HG02642 (cell line): ENCODE data around the gene ZBTB25.

Experiments
- ATAC-seq: cut with Tn5 transposase; IDR thresholded peaks from one replicate; pipeline ENCODE4 v1.9.1; 2021; ENCODE audit warnings: mild to moderate bottlenecking; ENCODE audit not compliant: unreplicated experiment, poor library complexity

The ZBTB25 gene

DNA sequence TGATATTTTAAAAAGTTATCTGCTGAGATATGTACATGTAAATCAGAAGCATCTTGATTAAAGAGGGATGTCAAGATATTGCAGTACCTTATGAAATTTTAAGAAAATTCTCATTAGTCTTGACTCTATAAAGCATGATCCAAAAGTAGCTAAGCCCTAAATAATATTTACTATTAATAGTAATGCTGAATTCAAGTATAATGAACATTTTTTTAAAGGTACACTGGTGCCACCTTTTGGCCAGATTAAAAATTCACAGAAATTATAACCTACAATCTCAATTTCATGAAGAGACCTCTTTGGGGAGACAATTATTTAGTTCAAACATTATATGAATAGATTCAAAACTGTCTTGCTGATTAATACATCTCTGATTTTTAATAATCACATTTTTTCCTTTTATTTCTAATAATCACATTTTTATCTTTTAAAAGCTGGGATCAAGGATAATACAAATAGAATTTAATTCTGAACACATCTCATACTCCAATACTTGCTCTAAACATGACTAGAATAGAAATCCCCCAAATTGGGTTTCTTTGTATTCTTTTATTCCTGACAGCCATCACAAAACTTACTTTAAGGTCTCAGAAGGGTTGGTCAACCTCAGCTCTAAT lies 24.9 kb downstream of the ZBTB25 start:
- ATAC-seq = no peak

DNA sequence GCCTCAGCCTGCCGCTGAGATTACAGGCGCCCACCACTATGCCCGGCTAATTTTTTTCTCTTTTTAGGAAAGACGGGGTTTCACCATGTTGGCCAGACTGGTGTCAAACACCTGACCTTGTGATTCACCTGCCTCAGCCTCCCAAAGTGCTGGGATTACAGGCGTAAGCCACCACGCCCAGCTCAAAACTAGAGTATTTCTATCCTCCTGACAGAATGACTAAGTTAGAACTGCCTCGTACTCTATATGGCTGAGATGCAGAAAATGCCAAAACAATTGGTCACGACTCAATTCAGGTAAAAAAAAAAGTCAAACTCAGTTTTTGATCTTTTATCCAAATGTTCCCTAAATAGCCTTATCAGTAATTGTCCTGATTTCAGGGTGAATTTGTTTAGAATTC lies 27.2 kb downstream of the ZBTB25 start:
- no peak for ATAC-seq

DNA sequence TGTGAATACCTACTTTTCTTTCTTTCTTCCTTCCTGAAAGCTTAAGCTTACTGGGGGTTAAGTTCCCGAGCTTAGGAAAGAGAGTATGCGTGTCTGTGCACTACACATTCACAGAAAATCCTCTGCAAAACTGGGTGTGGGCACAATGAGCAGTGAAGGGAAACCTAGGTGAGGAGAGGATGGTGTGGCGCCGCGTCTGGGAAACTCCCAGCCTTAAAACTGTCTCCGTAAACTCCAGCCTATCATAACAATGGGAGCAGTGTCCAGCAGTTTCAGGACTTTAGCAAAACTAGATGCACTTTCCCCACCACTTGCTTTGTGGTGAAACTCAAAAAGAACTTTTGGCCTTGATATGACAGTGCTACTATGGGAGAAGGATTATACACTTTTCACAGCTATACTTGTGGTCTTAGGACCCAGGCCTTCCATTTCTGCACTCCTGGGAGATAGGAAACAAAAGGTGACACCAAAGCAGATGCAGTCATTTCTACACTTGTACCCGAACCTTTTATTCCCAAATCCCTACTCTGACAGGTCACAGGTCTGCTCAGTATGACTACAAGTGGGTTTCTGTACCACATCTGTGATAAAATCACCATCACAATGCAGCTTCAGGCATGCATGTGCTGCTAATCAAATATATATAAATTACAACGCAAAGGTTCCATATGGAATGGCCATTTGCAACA lies 27.9 kb downstream of the ZBTB25 start:
- ATAC-seq = no peak

DNA sequence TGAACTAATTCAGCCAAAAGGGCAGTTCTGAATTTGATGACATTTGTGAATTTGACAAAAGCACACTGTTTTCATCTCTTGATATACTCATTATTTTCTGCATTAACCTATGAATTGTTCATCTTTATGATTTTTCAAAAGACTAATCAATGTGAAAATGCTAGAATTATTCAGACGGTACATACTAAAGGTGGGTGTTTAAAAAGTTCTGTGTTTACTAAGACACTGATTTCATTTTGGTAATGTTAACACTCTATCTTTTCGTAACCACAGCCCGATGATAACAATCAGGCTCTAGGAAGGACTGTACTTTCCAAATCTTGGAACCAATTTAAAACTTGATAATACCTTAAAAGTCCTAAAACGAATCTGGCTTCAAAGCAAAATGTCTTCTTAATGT lies 28.9 kb downstream of the ZBTB25 start:
- no peak for ATAC-seq

GRCh38 chr14:64474041-64474440 lies 29.6 kb downstream of the ZBTB25 start:
- ATAC-seq = no peak

- ATAC-seq = no peak
Observed at GRCh38 chr14:64468451-64468850, 35.2 kb downstream of the ZBTB25 start.

GRCh38 chr14:64467566-64467965 lies 36.1 kb downstream of the ZBTB25 start:
- no peak for ATAC-seq

- ATAC-seq = no peak
Observed at GRCh38 chr14:64467101-64467500, 36.5 kb downstream of the ZBTB25 start.

- ATAC-seq = peak; percentile 13
Observed at GRCh38 chr14:64465831-64466554, 37.6 kb downstream of the ZBTB25 start.

DNA sequence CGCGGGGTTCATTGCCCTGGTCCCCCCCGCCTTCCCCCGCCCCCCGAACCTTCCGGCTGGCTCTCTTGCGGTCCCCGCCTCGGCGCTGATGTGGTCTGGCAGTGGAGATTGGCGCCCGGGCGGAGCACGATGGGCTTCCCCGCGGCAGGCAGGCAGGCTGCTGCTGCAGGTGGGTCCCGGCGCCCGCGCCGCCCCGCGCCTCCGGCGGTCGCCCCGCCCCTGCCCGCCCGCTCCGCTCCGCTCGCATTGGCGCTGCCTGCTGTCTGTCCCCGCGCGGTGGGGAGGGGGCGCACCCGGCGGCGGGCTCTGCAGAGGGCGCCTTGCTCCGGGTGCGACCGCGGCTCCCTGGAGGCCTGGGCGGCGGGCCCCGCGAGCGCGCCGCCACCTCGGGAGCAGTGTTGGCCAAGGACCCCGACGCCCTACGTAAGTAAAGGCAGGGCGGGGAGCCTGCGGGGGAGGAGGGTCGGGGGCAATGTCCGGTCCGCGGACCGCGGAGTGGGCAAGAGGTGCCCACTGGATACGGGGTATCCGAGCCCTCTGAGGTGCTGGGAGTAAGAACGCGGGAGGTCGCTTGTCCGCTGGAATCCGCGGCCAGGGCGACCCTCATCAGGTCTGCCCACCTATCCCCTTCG lies 38.3 kb downstream of the ZBTB25 start, which contains the start of gene AKAP5:
Gene AKAP5 (plus strand): TSS at position 309 of the 632 bp plus-strand sequence. CDS start 2,896 bp downstream, outside the sequence.
- ATAC-seq = peak; percentile 85

DNA sequence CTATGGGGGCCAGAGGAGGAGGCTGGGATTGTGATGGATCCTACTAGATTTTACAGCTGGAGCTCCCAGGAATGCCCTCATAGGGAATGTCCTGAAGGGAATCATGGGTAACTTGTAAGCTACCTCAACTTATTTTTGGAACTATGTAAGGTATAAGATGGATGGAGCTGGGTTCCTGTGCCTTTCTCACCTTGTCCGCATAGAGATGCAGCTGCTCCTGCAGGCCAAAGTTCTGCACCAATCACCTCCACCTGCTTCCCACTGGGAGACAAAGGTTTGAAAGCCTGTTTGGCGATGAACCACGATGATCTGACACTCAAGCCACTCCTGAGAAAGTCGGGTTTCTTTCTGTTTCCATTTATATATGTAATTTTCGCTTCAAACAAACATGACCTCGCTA lies 39.0 kb downstream of the ZBTB25 start:
- no peak for ATAC-seq

GRCh38 chr14:64463873-64464272 lies 39.8 kb downstream of the ZBTB25 start:
- ATAC-seq = no peak

DNA sequence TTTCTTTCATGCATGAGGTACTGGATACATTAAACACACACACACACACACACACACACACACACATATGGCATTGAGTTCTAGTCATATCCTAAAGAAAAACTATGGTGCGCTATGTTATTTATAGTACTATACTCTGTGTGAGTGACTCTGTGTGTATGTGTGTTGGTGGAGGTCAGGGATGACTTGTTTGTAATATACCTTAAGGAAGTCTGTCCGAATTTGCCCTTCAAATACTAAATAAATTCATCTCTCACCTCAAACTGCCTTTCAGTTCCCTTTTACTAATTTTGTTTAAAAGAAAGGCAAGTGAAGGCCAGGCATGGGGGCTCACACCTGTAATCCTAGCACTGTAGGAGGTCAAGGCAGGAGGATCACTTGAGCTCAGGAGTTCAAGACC lies 40.4 kb downstream of the ZBTB25 start:
- no peak for ATAC-seq

DNA sequence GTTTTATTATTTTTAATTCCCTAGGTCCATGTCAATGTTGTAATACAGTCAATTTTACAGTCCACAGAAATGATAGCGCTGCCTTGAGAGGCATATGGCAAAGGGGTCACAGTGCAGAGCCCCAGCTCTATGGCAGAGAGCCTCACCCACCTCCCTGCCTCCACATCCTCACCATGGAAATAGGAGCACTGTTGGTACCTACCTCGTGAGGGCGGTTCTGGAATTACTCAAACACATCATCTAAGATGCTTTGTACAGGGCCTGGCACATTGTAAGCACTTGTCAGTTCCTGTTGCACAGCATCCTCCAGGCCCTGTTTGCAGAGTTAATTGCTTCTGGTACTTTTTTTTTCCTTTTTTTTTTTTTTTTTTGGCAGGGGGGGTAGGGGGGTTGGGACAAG lies 42.4 kb downstream of the ZBTB25 start:
- ATAC-seq = no peak

GRCh38 chr14:64459405-64460136 lies 44.1 kb downstream of the ZBTB25 start:
- no peak for ATAC-seq

DNA sequence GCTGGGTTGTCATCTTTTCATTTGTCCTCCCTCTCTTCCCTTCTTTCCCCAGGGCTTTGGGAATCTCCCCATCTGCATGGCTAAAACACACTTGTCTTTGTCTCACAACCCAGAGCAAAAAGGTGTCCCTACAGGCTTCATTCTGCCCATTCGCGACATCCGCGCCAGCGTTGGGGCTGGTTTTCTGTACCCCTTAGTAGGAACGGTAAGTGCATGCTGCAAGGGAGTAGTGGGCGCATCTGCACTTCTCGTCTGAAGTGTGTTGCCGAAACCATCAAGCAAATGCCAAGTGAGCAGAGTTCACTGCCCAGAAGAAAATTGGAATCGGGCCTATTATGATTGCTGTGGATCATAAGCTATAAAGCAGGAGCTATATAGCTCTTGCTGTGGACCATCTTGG lies 49.0 kb downstream of the ZBTB25 start:
- ATAC-seq = no peak

- ATAC-seq = no peak
Observed at GRCh38 chr14:64450255-64450654, 53.4 kb downstream of the ZBTB25 start.

- ATAC-seq = no peak
Observed at GRCh38 chr14:64447876-64448670, 55.6 kb downstream of the ZBTB25 start.

- peak; percentile 91 for ATAC-seq
Observed at GRCh38 chr14:64444984-64445845, 58.4 kb downstream of the ZBTB25 start.
